GM12801 (cell line): Measurements from ENCODE around the gene BAIAP3.

ENCODE experiments used
- TF ChIP-seq, protein P1 (sequence below): IDR thresholded peaks from one replicate; pipeline ENCODE4 v1.5.1; 2011; ENCODE audit warnings: control low read depth; ENCODE audit not compliant: insufficient read length; ENCODE audit errors: extremely low read depth

BAIAP3 gene

GRCh38 chr16:1324286-1324826, 9.1 kb upstream of the BAIAP3 start:
- TF ChIP-seq, protein P1, sequence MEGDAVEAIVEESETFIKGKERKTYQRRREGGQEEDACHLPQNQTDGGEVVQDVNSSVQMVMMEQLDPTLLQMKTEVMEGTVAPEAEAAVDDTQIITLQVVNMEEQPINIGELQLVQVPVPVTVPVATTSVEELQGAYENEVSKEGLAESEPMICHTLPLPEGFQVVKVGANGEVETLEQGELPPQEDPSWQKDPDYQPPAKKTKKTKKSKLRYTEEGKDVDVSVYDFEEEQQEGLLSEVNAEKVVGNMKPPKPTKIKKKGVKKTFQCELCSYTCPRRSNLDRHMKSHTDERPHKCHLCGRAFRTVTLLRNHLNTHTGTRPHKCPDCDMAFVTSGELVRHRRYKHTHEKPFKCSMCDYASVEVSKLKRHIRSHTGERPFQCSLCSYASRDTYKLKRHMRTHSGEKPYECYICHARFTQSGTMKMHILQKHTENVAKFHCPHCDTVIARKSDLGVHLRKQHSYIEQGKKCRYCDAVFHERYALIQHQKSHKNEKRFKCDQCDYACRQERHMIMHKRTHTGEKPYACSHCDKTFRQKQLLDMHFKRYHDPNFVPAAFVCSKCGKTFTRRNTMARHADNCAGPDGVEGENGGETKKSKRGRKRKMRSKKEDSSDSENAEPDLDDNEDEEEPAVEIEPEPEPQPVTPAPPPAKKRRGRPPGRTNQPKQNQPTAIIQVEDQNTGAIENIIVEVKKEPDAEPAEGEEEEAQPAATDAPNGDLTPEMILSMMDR, result no peak

DNA sequence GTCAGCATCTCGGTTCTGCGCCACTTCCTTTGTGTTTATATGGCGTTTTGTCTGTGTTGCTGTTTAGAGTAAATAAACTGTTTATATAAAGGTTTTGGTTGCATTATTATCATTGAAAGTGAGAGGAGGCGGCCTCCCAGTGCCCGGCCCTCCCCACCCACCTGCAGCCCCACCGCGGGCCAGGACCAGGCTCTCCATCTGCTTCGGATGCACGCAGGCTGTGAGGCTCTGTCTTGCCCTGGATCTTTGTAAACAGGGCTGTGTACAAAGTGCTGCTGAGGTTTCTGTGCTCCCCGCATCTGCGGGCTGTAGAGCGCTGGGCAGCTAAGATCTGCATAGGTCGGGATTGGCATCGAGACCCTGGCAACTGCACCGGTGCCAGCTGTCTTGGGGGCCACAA, 8.2 kb upstream of the BAIAP3 start:
- TF ChIP-seq, protein P1, result no peak

GRCh38 chr16:1325673-1326371, 7.6 kb upstream of the BAIAP3 start:
- TF ChIP-seq, protein P1, result no peak

DNA sequence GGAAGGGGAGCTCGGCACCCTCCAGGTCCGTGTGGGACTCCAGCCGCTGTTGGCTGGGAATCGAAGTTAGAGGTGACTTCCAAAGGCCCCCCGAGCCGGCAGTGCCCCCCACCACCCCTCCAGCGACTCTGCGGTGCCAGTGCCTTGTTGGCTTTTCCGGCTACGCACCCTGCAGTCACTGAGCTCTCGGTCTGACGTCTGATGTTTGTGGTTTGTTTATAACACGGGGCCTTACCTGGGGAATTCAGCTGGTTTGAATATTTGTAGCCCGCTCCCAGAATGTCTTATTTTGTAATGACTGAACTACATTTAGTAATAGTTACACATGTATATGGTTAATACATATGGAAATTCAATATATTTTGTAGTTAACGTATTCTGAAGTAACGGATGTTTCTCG, 7.1 kb upstream of the BAIAP3 start:
- TF ChIP-seq, protein P1, result no peak

- TF ChIP-seq, protein P1, result no peak
Observed at GRCh38 chr16:1326946-1327618, 6.4 kb upstream of the BAIAP3 start.

DNA sequence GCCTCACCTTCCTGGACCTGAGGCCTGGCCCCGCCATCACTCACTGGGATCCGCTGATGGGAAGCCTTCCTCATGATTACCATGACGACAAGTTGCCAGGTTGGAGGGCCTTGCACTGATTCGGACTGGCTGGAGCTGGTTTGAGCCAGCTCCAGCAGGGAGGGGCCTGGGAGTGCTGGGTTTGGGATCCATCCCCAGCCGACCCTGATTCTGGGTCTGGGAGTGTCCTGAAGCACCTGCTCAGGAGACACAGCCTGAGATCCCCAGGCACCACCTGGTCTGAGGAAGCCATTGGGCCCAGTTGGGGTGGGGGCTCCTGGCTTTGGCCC, 5.9 kb upstream of the BAIAP3 start:
- TF ChIP-seq, protein P1, result no peak

- TF ChIP-seq, protein P1, result no peak
Observed at GRCh38 chr16:1330260-1330914, 3.1 kb upstream of the BAIAP3 start.
